K562 (cell line): Measurements from ENCODE around the gene JPH4. TPM values are rescaled to one million over a fixed set of nuclear protein-coding genes. Genes with fewer than 3 reads are reported as not detected.

Experiments used
- ATAC-seq: fragments of 200-7000 bp; cut with Tn5 transposase; 3 replicates; pipeline ENCODE4 v1.9.1; 2020; ENCODE audit warnings: moderate library complexity
- BruUV-seq: library from RNA; stranded (reverse); fragments of 400-500 nt; replicated peaks from 2 replicates; lab custom pipeline; 2021; lab: Mats Ljungman, UMichigan
- CTCF ChIA-PET: fragments of 300-600 bp; formaldehyde crosslinking; extraction: SDS; loops from one replicate; lab custom pipeline; 2021; ENCODE audit warnings: low intra/inter-chr PET ratio; lab: Yijun Ruan, JAX
- POLR2A ChIA-PET: fragments of 300-600, 350-650 bp; sonication (Branson Sonifier 250); formaldehyde crosslinking; extraction: SDS; loops from one replicate; lab custom pipeline; 2021; ENCODE audit warnings: antibody characterized with exemption, inconsistent platforms; lab: Yijun Ruan, JAX
- DNase-seq, 4 experiments: peaks; one replicate each; pipeline versions ENCODE4 v3.0.0 to v3.0.0-alpha.2; 2011 to 2018; ENCODE audit warnings: low spot score in 3 of 4, mixed read lengths in 3 of 4; ENCODE audit errors: extremely low read depth in 1 of 4
- FAIRE-seq: peaks from 2 replicates; lab custom pipeline; 2011; peaks lifted over from hg19 to GRCh38; lab: Jason Lieb, UNC
- H2AFZ ChIP-seq: 2 replicates; pipeline ENCODE4 v1.6.0; 2011; ENCODE audit warnings: low read depth, low read length, control low read depth, inconsistent platforms
- H3K27ac ChIP-seq: fragments of 200-600 bp; 3 replicates; pipeline ENCODE4 v1.8.0; 2011; ENCODE audit warnings: low read depth, mild to moderate bottlenecking, control low read depth, inconsistent platforms, low read length, moderate library complexity, mixed read lengths; ENCODE audit errors: extremely low read depth
- H3K27me3 ChIP-seq, 2 experiments: fragments of 300-600 bp in 1 of 2; 2 replicates in 1 of 2; 3 replicates in 1 of 2; pipeline versions ENCODE4 v1.6.0 to v1.8.0; 2011; ENCODE audit warnings: inconsistent platforms in 2 of 2, low read length in 2 of 2, mild to moderate bottlenecking in 1 of 2, mixed read lengths in 1 of 2, moderate library complexity in 1 of 2; ENCODE audit not compliant: control insufficient read depth in 2 of 2, insufficient read depth in 2 of 2
- H3K36me3 ChIP-seq: fragments of 300-600 bp; 3 replicates; pipeline ENCODE4 v1.8.0; 2011; ENCODE audit warnings: mild to moderate bottlenecking, low read length, inconsistent platforms; ENCODE audit not compliant: control insufficient read depth, insufficient read depth
- H3K4me1 ChIP-seq, 2 experiments: fragments of 200-600 bp in 1 of 2; replicated peaks in 1 of 2; 2 replicates in 1 of 2; 3 replicates in 1 of 2; pipeline versions ENCODE4 v1.5.1 to v1.8.0; 2011; ENCODE audit warnings: inconsistent platforms in 2 of 2, low read length in 2 of 2, mild to moderate bottlenecking in 1 of 2, mixed read lengths in 1 of 2, moderate library complexity in 1 of 2; ENCODE audit not compliant: control insufficient read depth in 2 of 2, insufficient read depth in 2 of 2
- H3K4me2 ChIP-seq: 2 replicates; pipeline ENCODE4 v1.6.1; 2011; ENCODE audit warnings: low read length, control low read depth, inconsistent platforms, mixed read lengths; ENCODE audit not compliant: insufficient read depth
- H3K4me3 ChIP-seq: fragments of 200-600 bp; sonication (generic), shearing (Covaris generic); 2 replicates; pipeline ENCODE4 v1.5.1; 2016; ENCODE audit warnings: control low read depth, inconsistent platforms
- H3K79me2 ChIP-seq: fragments of 200-600 bp; 3 replicates; pipeline ENCODE4 v1.8.0; 2011; ENCODE audit warnings: low read length, inconsistent platforms; ENCODE audit not compliant: control insufficient read depth, insufficient read depth
- H3K9ac ChIP-seq, 2 experiments: 2 replicates each; pipeline versions ENCODE4 v1.6.0 to v1.6.1; 2011; ENCODE audit warnings: low read depth in 2 of 2, low read length in 2 of 2, control low read depth in 1 of 2, inconsistent platforms in 1 of 2, mild to moderate bottlenecking in 1 of 2, mixed read lengths in 1 of 2; ENCODE audit not compliant: insufficient read depth in 1 of 2
- H3K9me1 ChIP-seq: one replicate; pipeline ENCODE4 v1.6.0; 2011; ENCODE audit warnings: inconsistent platforms, mild to moderate bottlenecking, low read length, moderate library complexity; ENCODE audit not compliant: control insufficient read depth, insufficient read depth
- H3K9me3 ChIP-seq: replicated peaks from 2 replicates; pipeline ENCODE4 v1.5.1; 2011; ENCODE audit warnings: low read depth, low read length, inconsistent platforms; ENCODE audit not compliant: control insufficient read depth, insufficient read depth
- H4K20me1 ChIP-seq: replicated peaks from 2 replicates; pipeline ENCODE4 v1.6.1; 2011; ENCODE audit warnings: low read length, inconsistent platforms, mixed read lengths; ENCODE audit not compliant: control insufficient read depth, insufficient read depth
- ATF1 ChIP-seq, 2 experiments: fragments of 450-650 bp in 1 of 2; IDR thresholded peaks; 2 replicates each; pipeline ENCODE4 v1.6.1; 2016; ENCODE audit warnings: missing compliant biosample characterization in 1 of 2, missing genetic modification characterization in 1 of 2
- ESRRA ChIP-seq: fragments of 450-650 bp; IDR thresholded peaks from 2 replicates; pipeline ENCODE4 v1.6.1; 2014; ENCODE audit warnings: low read depth, mild to moderate bottlenecking, moderate library complexity, borderline replicate concordance
- ESRRB ChIP-seq: fragments of 250-450 bp; sonication (Bioruptor Pico); IDR thresholded peaks from 2 replicates; pipeline ENCODE4 v1.5.0; 2020; ENCODE audit warnings: mild to moderate bottlenecking, moderate library complexity, borderline replicate concordance
- FOXK1 ChIP-seq: sonication (generic); formaldehyde crosslinking; IDR thresholded peaks from 2 replicates; pipeline ENCODE4 v1.8.0; 2022; ENCODE audit warnings: missing genetic modification reagents, mild to moderate bottlenecking, borderline replicate concordance
- HCFC1 ChIP-seq: IDR thresholded peaks from 2 replicates; pipeline ENCODE4 v1.6.1; 2012; ENCODE audit warnings: low read depth, low read length, improper control_type of control experiment
- HNRNPL ChIP-seq: fragments of 200-400 bp; formaldehyde crosslinking; IDR thresholded peaks from 2 replicates; pipeline ENCODE4 v1.6.1; 2017; ENCODE audit warnings: low read depth, mild to moderate bottlenecking, low read length
- ILF3 ChIP-seq: fragments of 450-650 bp; IDR thresholded peaks from 2 replicates; pipeline ENCODE4 v1.6.1; 2018; ENCODE audit warnings: antibody characterized with exemption, mild to moderate bottlenecking, moderate library complexity, borderline replicate concordance
- KAT7 ChIP-seq: sonication (generic); formaldehyde crosslinking; IDR thresholded peaks from 2 replicates; pipeline ENCODE4 v1.8.0; 2022; ENCODE audit warnings: missing genetic modification reagents, mild to moderate bottlenecking, borderline replicate concordance
- KHSRP ChIP-seq: fragments of 450-650 bp; IDR thresholded peaks from 2 replicates; pipeline ENCODE4 v1.6.1; 2017
- NFE2 ChIP-seq: IDR thresholded peaks from 2 replicates; pipeline ENCODE4 v1.6.1; 2014; ENCODE audit warnings: antibody characterized with exemption, low read depth
- NFXL1 ChIP-seq: fragments of 450-650 bp; formaldehyde crosslinking; IDR thresholded peaks from 2 replicates; pipeline ENCODE4 v1.4.0; 2021; ENCODE audit warnings: mild to moderate bottlenecking
- PTTG1 ChIP-seq: fragments of 450-650 bp; IDR thresholded peaks from 2 replicates; pipeline ENCODE4 v1.6.1; 2016; ENCODE audit warnings: low read depth, mild to moderate bottlenecking, missing genetic modification characterization, missing compliant biosample characterization
- SAFB2 ChIP-seq: fragments of 200-400 bp; formaldehyde crosslinking; IDR thresholded peaks from 2 replicates; pipeline ENCODE4 v1.6.1; 2018; ENCODE audit warnings: borderline replicate concordance, low read length, low read depth, moderate library complexity; ENCODE audit not compliant: severe bottlenecking
- STAG1 ChIP-seq: sonication (generic); formaldehyde crosslinking; IDR thresholded peaks from 2 replicates; pipeline ENCODE4 v1.5.0; 2020; ENCODE audit warnings: missing genetic modification reagents, borderline replicate concordance
- TAL1 ChIP-seq: fragments of 450-650 bp; IDR thresholded peaks from 2 replicates; pipeline ENCODE4 v1.6.1; 2016; ENCODE audit warnings: mild to moderate bottlenecking
- ZC3H8 ChIP-seq: fragments of 450-650 bp; IDR thresholded peaks from 2 replicates; pipeline ENCODE4 v1.6.1; 2017
- ZNF146 ChIP-seq: IDR thresholded peaks from one replicate; pipeline ENCODE4 v1.6.1; 2018; ENCODE audit warnings: missing compliant biosample characterization; ENCODE audit not compliant: unreplicated experiment
- WGBS: fragments of 100-300 bp; shearing (Covaris generic); methylation state at CpG from one replicate; pipeline ENCODE4 v1.1.6; 2016; ENCODE audit warnings: low coverage, mixed read lengths; ENCODE audit not compliant: insufficient coverage; ENCODE audit errors: missing lambda C conversion rate; 5-methylcytosine and 5-hydroxymethylcytosine counted together
- in situ Hi-C: fragments of 300-500 bp; cut with MboI; formaldehyde crosslinking; loops from 4 replicates; pipeline ENCODE4 v1.15.0; 2018; ENCODE audit warnings: inconsistent platforms, mixed read lengths
- intact Hi-C: fragments of 100-400 bp; cut with micrococcal nuclease; formaldehyde crosslinking; loops from 2 replicates; pipeline ENCODE4 v1.14.2; 2022
- polyA plus RNA-seq, 8 experiments: library from polyadenylated mRNA; depleted of rRNA in 4 of 8; stranded (reverse) in 5 of 8; unstranded in 3 of 8; fragments of >200 nt; fragmentation: Nextera tagmentation in 2 of 8; fragmentation: Illumina TruSeq in 1 of 8; extraction: Ambion mirVana in 2 of 8; extraction: Trizol in 1 of 8; gene quantifications; 2 replicates each; pipeline versions ENCODE4 v1.2.1 to v1.2.3, GENCODE V29; 2011 to 2014; ENCODE audit warnings: inconsistent platforms in 1 of 8, missing spikeins in 1 of 8
- total RNA-seq, 7 experiments: library from RNA; depleted of rRNA in 6 of 7; stranded (reverse); fragments of >200 nt in 6 of 7; fragmentation: Illumina TruSeq in 2 of 7; extraction: Trizol in 2 of 7; gene quantifications; 2 replicates each; pipeline versions ENCODE4 v1.2.1 to v1.2.3, GENCODE V29; 2011 to 2021; ENCODE audit warnings: low replicate concordance in 1 of 7

Gene JPH4
- total and polyA plus RNA-seq, 9 of the 15 experiments (the other 6 are each of a cell fraction or from before 2014, with no cell fraction given): 0.04 to 0.13 (median 0.06) TPM; not detected in 5

DNA sequence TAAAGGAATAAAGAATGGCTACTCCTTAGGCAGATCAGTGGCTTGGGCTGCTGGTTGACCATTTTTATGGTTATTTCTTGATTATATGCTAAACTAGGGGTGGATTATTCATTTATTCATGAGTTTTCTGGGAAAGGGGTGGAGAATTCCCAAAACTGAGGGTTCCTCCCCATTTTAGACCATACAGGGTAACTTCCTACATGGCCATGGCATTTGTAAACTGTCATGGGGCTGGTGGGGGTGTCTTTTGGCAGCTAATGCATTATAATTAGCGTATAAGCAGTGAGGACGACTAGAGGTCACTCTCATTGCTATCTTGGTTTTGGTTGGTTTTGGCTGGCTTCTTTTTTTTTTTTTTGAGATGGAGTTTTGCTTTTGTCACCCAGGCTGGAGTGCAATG, 25.6 kb upstream of the JPH4 start:
- H3K9ac ChIP-seq: no peak overlapping the region
- WGBS: 7% methylated on average over 2 of the region's 2 CpGs

DNA sequence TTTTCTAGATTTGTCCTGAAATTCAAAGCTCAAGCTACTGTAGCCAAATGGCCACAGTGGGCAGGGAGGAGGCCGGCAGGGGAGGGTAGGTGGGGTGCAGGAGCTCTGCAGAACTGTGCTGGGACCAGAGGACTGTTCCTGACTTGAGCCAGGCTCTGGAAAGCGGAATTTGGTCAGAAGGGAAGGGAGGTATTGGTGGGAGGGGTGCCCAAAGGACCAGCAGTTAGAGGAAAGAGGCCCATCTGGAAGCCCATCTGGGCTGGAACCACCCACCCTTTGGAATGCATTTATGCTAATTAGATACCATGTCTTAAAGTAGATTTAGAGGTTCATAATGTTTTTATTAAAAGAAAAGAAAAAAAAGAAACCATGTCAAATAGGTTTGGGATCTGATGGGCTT, 24.5 kb upstream of the JPH4 start:
- ChIA-PET POLR2A (no interaction called here), CTCF (no interaction called here)
- H3K4me1 ChIP-seq: no peaks in the 10 kb centered on the region; a peak in 1 of 5 replicates
- intact Hi-C loops (no loop called here), in situ Hi-C loops (no loop called here)
- H3K36me3 ChIP-seq: no peaks in the 10 kb centered on the region
- no peaks in the 10 kb centered on the region for H3K79me2 ChIP-seq
- FAIRE-seq (no peak), DNase-seq (no peak), ATAC-seq (no peak)
- H3K9me3 ChIP-seq: no peaks in the 10 kb centered on the region
- no peaks in the 10 kb centered on the region for H4K20me1 ChIP-seq
- H3K4me3 ChIP-seq: no peak overlapping the region
- no peak overlapping the region for H3K4me2 ChIP-seq
- no peak overlapping the region for H3K9ac ChIP-seq
- H3K9me1 ChIP-seq: no peaks in the 10 kb centered on the region
- 0% methylated on average over 1 of the region's 2 CpGs for WGBS
- no TSS peak for BruUV-seq
- H3K27ac ChIP-seq: no peak overlapping the region
- H3K27me3 ChIP-seq: peaks cover 0 to 11% of the 10 kb centered on the region in 2 experiments; a peak in 2 of 5 replicates
- no peak overlapping the region for H2AFZ ChIP-seq
- no peak for TF ChIP-seq HCFC1
- no peak for TF ChIP-seq ZNF146 (CRISPR knock-in tag)
- TF ChIP-seq KAT7 (CRISPR knock-in tag): no peak
- no peak for TF ChIP-seq STAG1 (CRISPR knock-in tag)
- TF ChIP-seq ESRRB (CRISPR knock-in tag): no peak
- no peak for TF ChIP-seq SAFB2
- TF ChIP-seq KHSRP: no peak
- TF ChIP-seq TAL1: no peak
- no peak for TF ChIP-seq HNRNPL
- TF ChIP-seq NFXL1 (CRISPR knock-in tag): no peak
- no peak for TF ChIP-seq FOXK1 (CRISPR knock-in tag)
- TF ChIP-seq PTTG1 (tag): no peak
- TF ChIP-seq ILF3: no peak
- no peak for TF ChIP-seq ZC3H8
- TF ChIP-seq NFE2: no peak

More for the DNA sequence above, 25.6 kb upstream of the JPH4 start:
- Histone ChIP-seq H3K36me3 (no peaks in the 10 kb centered on the region), H3K79me2 (no peaks in the 10 kb centered on the region), H3K27me3 (peaks cover 0 to 15% of the 10 kb centered on the region in 2 experiments; a peak in 2 of 5 replicates), H3K4me2 (no peak overlapping the region), H3K4me3 (no peak overlapping the region), H3K9me1 (no peaks in the 10 kb centered on the region), H2AFZ (no peak overlapping the region), H3K27ac (no peak overlapping the region), H3K4me1 (no peaks in the 10 kb centered on the region; a peak in 1 of 5 replicates), H3K9me3 (no peaks in the 10 kb centered on the region), H4K20me1 (no peaks in the 10 kb centered on the region)
- ChIA-PET POLR2A (no interaction called here), CTCF (no interaction called here)
- peak; percentile 24; the same call in 1 of the 2 replicates for TF ChIP-seq ESRRA
- no peak for TF ChIP-seq ATF1 (CRISPR knock-in tag; IDR thresholded peaks at IDR 0.05)
- TF ChIP-seq ATF1 (tag; IDR thresholded peaks at IDR 0.05): no peak
- DNase-seq (no peak), FAIRE-seq (no peak), ATAC-seq (no peak)
- no TSS peak for BruUV-seq
- in situ Hi-C loops (no loop called here), intact Hi-C loops (no loop called here)
